CD8-positive, alpha-beta memory T cell (primary cell): ENCODE results near the gene HBA2. TPM values are rescaled to one million over a fixed set of nuclear protein-coding genes. Genes with fewer than 3 reads are reported as not detected.
"Not testable (repeated sequence)": the region's sequence is repeated elsewhere in the genome, so short reads cannot be mapped to it uniquely, and the experiment has no call there.

Source experiments
- CTCF ChIA-PET: fragments of 350-600 bp; sonication (Branson Sonifier 250); formaldehyde crosslinking; loops from one replicate; lab custom pipeline; 2021; ENCODE audit warnings: antibody characterized with exemption; lab: Charles Lee
- POLR2A ChIA-PET: fragments of 350-600 bp; sonication (Branson Sonifier 250); formaldehyde crosslinking; loops from one replicate; lab custom pipeline; 2021; ENCODE audit warnings: antibody characterized with exemption; lab: Charles Lee
- DNase-seq, 5 donors: peaks; one replicate each; pipeline versions ENCODE4 v3.0.0 to v3.0.0-alpha.2; 2020 to 2022; ENCODE audit warnings: mixed read lengths in 1 of 5
- H3K27ac ChIP-seq: one replicate; pipeline ENCODE4 v1.7.0; 2013; ENCODE audit warnings: low read depth, mild to moderate bottlenecking, low read length, moderate library complexity
- H3K27me3 ChIP-seq: 2 replicates; pipeline ENCODE4 v1.7.0; 2013; ENCODE audit warnings: low read length, mild to moderate bottlenecking; ENCODE audit not compliant: insufficient read depth, poor library complexity, severe bottlenecking
- H3K36me3 ChIP-seq: 2 replicates; pipeline ENCODE4 v1.7.0; 2013; ENCODE audit warnings: mild to moderate bottlenecking, low read length, moderate library complexity; ENCODE audit not compliant: insufficient read depth
- H3K4me1 ChIP-seq: 2 replicates; pipeline ENCODE4 v1.7.0; 2013; ENCODE audit warnings: mild to moderate bottlenecking, low read length, moderate library complexity; ENCODE audit not compliant: insufficient read depth
- H3K4me3 ChIP-seq: 2 replicates; pipeline ENCODE4 v1.7.0; 2013; ENCODE audit warnings: mild to moderate bottlenecking, low read length
- H3K9me3 ChIP-seq: 2 replicates; pipeline ENCODE4 v1.7.0; 2013; ENCODE audit warnings: mild to moderate bottlenecking, low read length
- H3K27ac Mint-ChIP-seq, 8 donors: one replicate each; pipeline ENCODE4 v1.8.0; 2020 to 2021; ENCODE audit warnings: mixed read lengths in 8 of 8, mild to moderate bottlenecking in 6 of 8, inconsistent platforms in 3 of 8, moderate library complexity in 3 of 8
- H3K27me3 Mint-ChIP-seq, 2 donors: one replicate each; pipeline ENCODE4 v1.8.0; 2020 to 2021; ENCODE audit warnings: mixed read lengths in 2 of 2, mild to moderate bottlenecking in 1 of 2, moderate library complexity in 1 of 2
- H3K36me3 Mint-ChIP-seq, 3 donors: one replicate each; pipeline ENCODE4 v1.8.0; 2020 to 2021; ENCODE audit warnings: mixed read lengths in 3 of 3, inconsistent platforms in 1 of 3, mild to moderate bottlenecking in 1 of 3
- H3K4me1 Mint-ChIP-seq, 3 donors: one replicate each; pipeline ENCODE4 v1.8.0; 2020 to 2021; ENCODE audit warnings: mixed read lengths in 3 of 3, inconsistent platforms in 1 of 3, mild to moderate bottlenecking in 1 of 3
- H3K4me3 Mint-ChIP-seq, 7 donors: one replicate each; pipeline ENCODE4 v1.8.0; 2020 to 2021; ENCODE audit warnings: mixed read lengths in 7 of 7, mild to moderate bottlenecking in 6 of 7, moderate library complexity in 4 of 7, inconsistent platforms in 2 of 7
- H3K9me3 Mint-ChIP-seq, 5 donors: one replicate each; pipeline ENCODE4 v1.8.0; 2020 to 2022; ENCODE audit warnings: mixed read lengths in 5 of 5, mild to moderate bottlenecking in 3 of 5, moderate library complexity in 2 of 5, inconsistent platforms in 1 of 5
- polyA plus RNA-seq: library from polyadenylated mRNA; unstranded; fragments of 300-500 nt; fragmentation: Illumina TruSeq; gene quantifications from one replicate; pipeline ENCODE4 v1.2.3, GENCODE V29; 2021
- total RNA-seq, 2 experiments: library from RNA; stranded (reverse); gene quantifications; one replicate each; pipeline ENCODE4 v1.2.3, GENCODE V29; 2021

Gene HBA2
- total and polyA plus RNA-seq, 3 experiments from 2014 or later, result 5.8 TPM; not detected in 2

DNA sequence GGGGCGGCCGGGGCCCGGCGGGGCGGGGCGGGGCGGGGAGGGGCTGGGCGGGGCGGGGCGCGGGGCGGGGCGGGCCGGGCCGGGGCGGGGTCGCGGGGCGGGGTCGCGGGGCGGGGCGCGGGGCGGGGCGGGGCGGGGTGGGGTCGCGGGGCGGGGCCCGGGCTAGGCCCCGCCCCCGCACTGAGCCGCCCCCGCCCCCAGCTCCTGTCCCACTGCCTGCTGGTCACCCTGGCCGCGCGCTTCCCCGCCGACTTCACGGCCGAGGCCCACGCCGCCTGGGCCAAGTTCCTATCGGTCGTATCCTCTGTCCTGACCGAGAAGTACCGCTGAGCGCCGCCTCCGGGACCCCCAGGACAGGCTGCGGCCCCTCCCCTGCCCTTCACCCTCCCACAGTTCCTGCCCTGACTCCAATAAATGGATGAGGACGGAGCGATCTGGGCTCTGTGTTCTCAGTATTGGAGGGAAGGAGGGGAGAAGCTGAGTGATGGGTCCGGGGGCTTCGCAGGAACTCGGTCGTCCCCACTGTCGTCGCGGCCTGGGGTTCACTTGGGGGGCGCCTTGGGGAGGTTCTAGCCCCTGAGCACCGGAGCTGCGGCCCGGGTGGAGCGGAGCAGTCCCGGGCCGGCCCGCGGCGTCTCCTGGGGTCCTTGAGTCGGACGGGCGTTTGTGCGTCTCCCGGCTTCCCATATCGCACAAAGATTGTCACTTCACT is 7.7 kb upstream of the HBA2 start:
- Histone ChIP-seq H3K27me3 (peaks cover 30% of the 10 kb centered on the region), H3K36me3 (no peaks in the 10 kb centered on the region), H3K4me1 (peaks cover 10% of the 10 kb centered on the region), H3K4me3 (no peak overlapping the region), H3K9me3 (no peaks in the 10 kb centered on the region), H3K27ac (no peak overlapping the region)
- peaks cover 0 to 14% (median 10%) of the 10 kb centered on the region in 3 donors for H3K4me1 Mint-ChIP-seq
- H3K9me3 Mint-ChIP-seq, result no peaks in the 10 kb centered on the region
- peak overlapping the region in 1 of 8 donors; percentile 24 for H3K27ac Mint-ChIP-seq
- CTCF ChIA-PET, result interaction anchor here (0.7 kb wide), 1 partner anchor 236 kb away, joined by 3 read pairs; the partner anchor contains the start of gene DECR2
- H3K27me3 Mint-ChIP-seq, result peaks cover 33 to 52% of the 10 kb centered on the region in 2 donors
- DNase-seq, result no peak
- POLR2A ChIA-PET, result no interaction called here
- H3K4me3 Mint-ChIP-seq, result peak overlapping the region in 5 of 7 donors; percentile 34 to 52 (median 47)
- no peaks in the 10 kb centered on the region for H3K36me3 Mint-ChIP-seq

DNA sequence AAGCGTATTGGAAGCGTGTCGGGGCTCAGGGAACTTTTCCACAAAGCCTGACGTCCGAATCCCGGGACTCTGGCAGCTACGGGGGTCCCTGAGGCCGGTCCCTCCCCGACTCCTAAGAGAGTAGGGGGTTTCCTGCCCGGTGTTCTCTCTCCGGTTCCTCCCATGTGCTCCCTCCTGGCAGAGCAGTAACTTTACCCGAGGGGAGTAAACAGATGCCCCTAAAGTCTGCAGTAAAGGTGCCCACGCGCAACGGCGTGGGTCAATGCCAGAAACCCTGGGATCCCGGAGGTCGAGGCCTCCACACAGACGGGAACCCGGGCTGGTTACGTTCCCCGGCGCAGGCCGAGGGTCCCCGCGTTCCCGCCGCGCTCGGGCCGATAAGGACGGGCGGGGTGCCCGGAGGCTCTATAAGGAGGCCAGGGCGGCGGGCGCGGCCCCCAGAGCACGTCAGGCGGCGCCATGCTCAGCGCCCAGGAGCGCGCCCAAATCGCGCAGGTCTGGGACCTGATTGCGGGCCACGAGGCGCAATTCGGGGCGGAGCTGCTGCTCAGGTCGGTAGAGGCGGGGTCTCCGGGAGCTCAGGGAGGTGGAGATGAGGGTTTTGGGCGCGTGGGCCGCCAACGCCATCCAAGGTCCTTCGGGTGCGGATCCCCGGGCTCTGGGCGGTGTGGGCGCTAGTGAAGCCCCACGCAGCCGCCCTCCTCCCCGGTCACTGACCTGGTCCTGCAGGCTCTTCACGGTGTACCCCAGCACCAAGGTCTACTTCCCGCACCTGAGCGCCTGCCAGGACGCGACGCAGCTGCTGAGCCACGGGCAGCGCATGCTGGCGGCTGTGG is 6.9 kb upstream of the HBA2 start, which contains the start of gene HBM:
Gene HBM (plus strand): TSS at position 440 of the 836 bp plus-strand sequence. CDS start 20 bp downstream, at position 460.
- H3K9me3 ChIP-seq, result no peaks in the 10 kb centered on the region
- H3K36me3 Mint-ChIP-seq, result no peaks in the 10 kb centered on the region
- H3K27ac ChIP-seq, result no peak within 1 kb of the TSS
- POLR2A ChIA-PET, result no interaction called here
- H3K4me1 Mint-ChIP-seq, result peaks cover 0 to 14% (median 10%) of the 10 kb centered on the region in 3 donors
- no peaks in the 10 kb centered on the region for H3K36me3 ChIP-seq
- peak within 1 kb of the TSS in 6 of 7 donors; percentile 41 to 62 (median 50) for H3K4me3 Mint-ChIP-seq
- CTCF ChIA-PET, result interaction anchor here (0.7 to 1.4 kb wide), 2 partner anchors 16 to 236 kb away, joined by 3 to 4 read pairs; partner anchors contain the start of gene DECR2
- H3K27me3 Mint-ChIP-seq, result peaks cover 33 to 58% of the 10 kb centered on the region in 2 donors
- peak in 1 of 5 donors; percentile 19 for DNase-seq
- no peaks in the 10 kb centered on the region for H3K9me3 Mint-ChIP-seq
- no peak within 1 kb of the TSS for H3K4me3 ChIP-seq
- H3K27ac Mint-ChIP-seq, result peak within 1 kb of the TSS in 1 of 8 donors; percentile 24
- H3K27me3 ChIP-seq, result peaks cover 30% of the 10 kb centered on the region
- peaks cover 10% of the 10 kb centered on the region for H3K4me1 ChIP-seq

DNA sequence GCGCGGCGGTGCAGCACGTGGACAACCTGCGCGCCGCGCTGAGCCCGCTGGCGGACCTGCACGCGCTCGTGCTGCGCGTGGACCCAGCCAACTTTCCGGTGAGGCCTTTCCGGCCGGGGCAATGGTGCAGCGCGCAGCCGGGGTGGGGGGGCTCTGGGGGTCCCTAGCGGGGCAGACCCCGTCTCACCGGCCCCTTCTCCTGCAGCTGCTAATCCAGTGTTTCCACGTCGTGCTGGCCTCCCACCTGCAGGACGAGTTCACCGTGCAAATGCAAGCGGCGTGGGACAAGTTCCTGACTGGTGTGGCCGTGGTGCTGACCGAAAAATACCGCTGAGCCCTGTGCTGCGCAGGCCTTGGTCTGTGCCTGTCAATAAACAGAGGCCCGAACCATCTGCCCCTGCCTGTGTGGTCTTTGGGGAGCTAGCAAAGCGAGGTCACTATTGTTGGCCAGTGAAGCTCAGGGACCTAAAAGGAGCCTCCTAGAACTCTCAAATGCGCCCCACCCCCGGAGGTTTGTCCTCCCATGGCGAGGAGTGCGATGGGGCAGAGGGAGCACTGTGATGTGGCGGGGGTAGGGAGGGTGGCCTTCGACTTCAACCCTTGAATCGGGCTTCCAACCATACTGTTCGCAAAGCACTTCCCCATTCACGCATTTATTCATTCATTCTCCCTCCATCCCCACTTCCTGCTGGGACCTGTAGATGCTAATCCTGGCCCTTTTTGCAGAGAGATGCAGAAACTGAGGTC is 6.1 kb upstream of the HBA2 start:
- peaks cover 29 to 56% of the 10 kb centered on the region in 2 donors for H3K27me3 Mint-ChIP-seq
- Histone ChIP-seq H3K9me3 (no peaks in the 10 kb centered on the region), H3K27me3 (peaks cover 30% of the 10 kb centered on the region), H3K36me3 (no peaks in the 10 kb centered on the region), H3K27ac (no peak overlapping the region), H3K4me3 (no peak overlapping the region), H3K4me1 (peaks cover 10% of the 10 kb centered on the region)
- ChIA-PET CTCF (interaction anchor here (1.4 kb wide), 1 partner anchor 15 kb away, joined by 4 read pairs; no protein-coding TSS in a partner anchor), POLR2A (interaction anchor here (0.5 kb wide), 1 partner anchor 8 kb away, joined by 3 read pairs; no protein-coding TSS in a partner anchor)
- peaks cover 0 to 14% (median 10%) of the 10 kb centered on the region in 3 donors for H3K4me1 Mint-ChIP-seq
- no peaks in the 10 kb centered on the region for H3K36me3 Mint-ChIP-seq
- no peak for DNase-seq
- H3K9me3 Mint-ChIP-seq, result no peaks in the 10 kb centered on the region
- H3K27ac Mint-ChIP-seq, result no peak overlapping the region
- peak overlapping the region in 4 of 7 donors; percentile 8 to 63 (median 22) for H3K4me3 Mint-ChIP-seq

DNA sequence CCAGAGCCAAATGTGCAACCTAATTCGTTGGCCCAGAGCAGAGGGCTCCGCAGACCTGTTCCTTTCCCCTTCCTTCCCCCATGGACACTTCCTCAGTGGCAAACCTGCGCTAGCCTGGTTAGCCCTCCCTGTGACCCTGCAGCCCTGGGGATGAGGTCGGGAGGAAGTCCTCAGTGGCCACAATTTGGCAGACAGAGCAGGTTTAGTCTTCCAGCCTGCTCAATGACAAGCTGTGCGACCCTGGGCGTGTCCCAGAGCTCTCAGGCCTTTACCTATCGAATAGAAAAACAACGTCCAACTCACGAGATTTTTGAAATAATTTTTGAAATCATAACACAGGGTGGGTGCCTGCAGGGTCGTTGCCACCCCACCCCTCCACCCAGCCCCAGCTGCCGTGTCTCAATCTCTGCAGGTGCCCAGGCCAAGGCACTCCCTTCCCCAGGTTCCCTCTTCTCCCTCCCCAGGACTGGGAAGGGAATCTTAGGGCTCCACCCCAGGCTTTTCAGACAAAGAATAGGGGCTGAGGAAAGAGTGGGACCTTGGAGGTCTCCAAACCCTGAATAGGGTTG is 5.5 kb upstream of the HBA2 start:
- no peak for DNase-seq
- no peaks in the 10 kb centered on the region for H3K9me3 Mint-ChIP-seq
- CTCF ChIA-PET, result interaction anchor here (1.4 kb wide), 1 partner anchor 14 kb away, joined by 4 read pairs; no protein-coding TSS in a partner anchor
- H3K4me3 ChIP-seq, result no peak overlapping the region
- peaks cover 30% of the 10 kb centered on the region for H3K27me3 ChIP-seq
- H3K27ac ChIP-seq, result no peak overlapping the region
- H3K4me1 Mint-ChIP-seq, result peaks cover 0 to 17% (median 10%) of the 10 kb centered on the region in 3 donors
- H3K4me1 ChIP-seq, result peaks cover 10% of the 10 kb centered on the region
- no peak overlapping the region for H3K27ac Mint-ChIP-seq
- H3K36me3 Mint-ChIP-seq, result no peaks in the 10 kb centered on the region
- H3K36me3 ChIP-seq, result no peaks in the 10 kb centered on the region
- H3K27me3 Mint-ChIP-seq, result peaks cover 31 to 57% of the 10 kb centered on the region in 2 donors
- peak overlapping the region in 3 of 7 donors; percentile 8 to 63 (median 48) for H3K4me3 Mint-ChIP-seq
- H3K9me3 ChIP-seq, result no peaks in the 10 kb centered on the region
- POLR2A ChIA-PET, result interaction anchor here (0.5 kb wide), 1 partner anchor 8 kb away, joined by 3 read pairs; no protein-coding TSS in a partner anchor

DNA sequence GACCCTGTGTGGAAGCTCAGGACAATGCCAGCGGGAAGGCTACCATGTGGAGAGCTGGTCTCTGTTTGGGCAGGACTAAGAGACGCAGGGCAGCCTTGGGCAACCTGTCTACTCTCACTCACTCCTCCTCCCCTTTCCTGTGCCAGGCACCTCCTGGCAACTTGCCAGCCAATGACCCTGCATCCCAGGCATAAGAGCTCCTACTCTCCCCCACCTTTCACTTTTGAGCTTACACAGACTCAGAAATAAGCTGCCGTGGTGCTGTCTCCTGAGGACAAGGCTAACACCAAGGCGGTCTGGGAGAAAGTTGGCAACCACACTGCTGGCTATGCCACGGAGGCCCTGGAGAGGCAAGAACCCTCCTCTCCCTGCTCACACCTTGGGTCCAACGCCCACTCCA is 4.3 kb upstream of the HBA2 start:
- Histone ChIP-seq H3K4me1 (peaks cover 10% of the 10 kb centered on the region), H3K27me3 (peaks cover 30% of the 10 kb centered on the region), H3K27ac (no peak overlapping the region), H3K9me3 (no peaks in the 10 kb centered on the region), H3K4me3 (no peak overlapping the region), H3K36me3 (no peaks in the 10 kb centered on the region)
- no peak overlapping the region for H3K27ac Mint-ChIP-seq
- ChIA-PET POLR2A (no interaction called here), CTCF (no interaction called here)
- DNase-seq, result no peak
- H3K4me1 Mint-ChIP-seq, result peaks cover 0 to 20% (median 10%) of the 10 kb centered on the region in 3 donors
- no peaks in the 10 kb centered on the region for H3K9me3 Mint-ChIP-seq
- H3K36me3 Mint-ChIP-seq, result no peaks in the 10 kb centered on the region
- peak overlapping the region in 1 of 7 donors; percentile 18 for H3K4me3 Mint-ChIP-seq
- peaks cover 32 to 56% of the 10 kb centered on the region in 2 donors for H3K27me3 Mint-ChIP-seq

DNA sequence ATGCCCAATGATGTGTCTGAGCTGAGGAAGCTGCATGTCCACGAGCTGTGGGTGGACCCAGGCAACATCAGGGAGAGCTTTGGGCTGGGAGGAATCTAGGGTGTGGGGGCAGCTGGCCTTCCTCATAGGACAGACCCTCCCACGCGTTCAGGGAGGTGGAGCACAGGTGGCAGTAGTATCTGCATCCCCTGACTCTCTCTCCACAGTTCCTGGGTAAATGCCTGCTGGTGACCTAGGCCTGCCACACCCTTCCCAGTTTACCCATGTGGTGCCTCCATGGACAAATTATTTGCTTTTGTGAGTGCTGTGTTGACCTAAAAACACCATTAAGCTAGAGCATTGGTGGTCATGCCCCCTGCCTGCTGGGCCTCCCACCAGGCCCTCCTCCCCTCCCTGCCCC is 3.7 kb upstream of the HBA2 start:
- ChIA-PET POLR2A (no interaction called here), CTCF (no interaction called here)
- no peak for DNase-seq
- peaks cover 34 to 60% of the 10 kb centered on the region in 2 donors for H3K27me3 Mint-ChIP-seq
- no peaks in the 10 kb centered on the region for H3K36me3 ChIP-seq
- no peak overlapping the region for H3K4me3 ChIP-seq
- H3K27ac ChIP-seq, result no peak overlapping the region
- no peaks in the 10 kb centered on the region for H3K36me3 Mint-ChIP-seq
- H3K27me3 ChIP-seq, result peaks cover 30% of the 10 kb centered on the region
- H3K9me3 ChIP-seq, result no peaks in the 10 kb centered on the region
- no peak overlapping the region for H3K27ac Mint-ChIP-seq
- H3K4me3 Mint-ChIP-seq, result no peak overlapping the region
- no peaks in the 10 kb centered on the region for H3K9me3 Mint-ChIP-seq
- H3K4me1 Mint-ChIP-seq, result peaks cover 0 to 24% (median 10%) of the 10 kb centered on the region in 3 donors
- H3K4me1 ChIP-seq, result peaks cover 10% of the 10 kb centered on the region

DNA sequence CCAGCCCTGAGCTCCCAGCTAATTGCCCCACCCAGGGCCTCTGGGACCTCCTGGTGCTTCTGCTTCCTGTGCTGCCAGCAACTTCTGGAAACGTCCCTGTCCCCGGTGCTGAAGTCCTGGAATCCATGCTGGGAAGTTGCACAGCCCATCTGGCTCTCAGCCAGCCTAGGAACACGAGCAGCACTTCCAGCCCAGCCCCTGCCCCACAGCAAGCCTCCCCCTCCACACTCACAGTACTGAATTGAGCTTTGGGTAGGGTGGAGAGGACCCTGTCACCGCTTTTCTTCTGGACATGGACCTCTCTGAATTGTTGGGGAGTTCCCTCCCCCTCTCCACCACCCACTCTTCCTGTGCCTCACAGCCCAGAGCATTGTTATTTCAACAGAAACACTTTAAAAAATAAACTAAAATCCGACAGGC is 2.6 kb upstream of the HBA2 start:
- H3K36me3 ChIP-seq, DNase-seq, H3K4me1 ChIP-seq, H3K27ac Mint-ChIP-seq, H3K9me3 Mint-ChIP-seq, H3K36me3 Mint-ChIP-seq, H3K27ac ChIP-seq, H3K4me3 Mint-ChIP-seq, H3K4me3 ChIP-seq, POLR2A ChIA-PET, H3K9me3 ChIP-seq: not testable (repeated sequence)
- CTCF ChIA-PET, result interaction anchor here (0.7 kb wide), 1 partner anchor 52 kb away, joined by 3 read pairs; no protein-coding TSS in a partner anchor
- H3K27me3 ChIP-seq, result peaks cover 36% of the 10 kb centered on the region
- Mint-ChIP-seq H3K4me1 (peaks cover 0 to 31% (median 9%) of the 10 kb centered on the region in 3 donors), H3K27me3 (peaks cover 42 to 69% of the 10 kb centered on the region in 2 donors)
